ENCODE results near the gene LYZL4.

DNA sequence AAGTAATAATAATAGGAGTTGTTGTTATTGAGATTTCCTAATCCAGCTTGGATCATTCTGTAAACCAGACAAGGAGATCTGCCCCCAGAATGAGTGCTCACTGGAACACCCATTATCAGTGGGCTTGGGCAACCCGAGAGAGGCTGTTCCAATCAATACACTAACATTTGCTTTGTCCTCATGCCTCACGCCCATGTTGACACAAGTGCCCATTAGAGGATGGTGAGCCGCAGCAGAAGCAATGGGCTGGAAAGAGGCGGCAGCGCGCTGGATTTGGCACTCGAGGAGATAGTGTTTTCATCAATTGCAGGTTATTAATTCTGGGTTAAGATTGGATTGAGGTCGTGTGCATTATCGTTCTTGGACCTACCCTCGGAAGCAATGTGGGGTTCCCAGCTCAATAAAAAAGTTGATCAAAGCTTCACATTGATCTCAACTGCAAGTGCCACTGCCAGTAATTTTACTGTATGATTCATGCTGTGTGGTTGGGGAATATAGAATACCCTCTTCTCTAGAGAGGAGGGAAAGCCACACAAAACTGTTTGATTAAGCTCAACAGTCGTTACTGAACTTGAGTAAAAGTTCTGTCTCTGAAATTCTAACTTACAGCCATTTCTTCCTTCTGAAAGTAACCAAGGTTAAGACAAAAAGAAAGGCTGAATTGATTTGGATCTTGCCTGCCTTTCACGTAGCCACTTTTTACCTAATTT, 15.7 kb downstream of the LYZL4 start:
- TF ChIP-seq EZH2phosphoT487 (IDR thresholded peaks at IDR 0.05; ENCODE audit: insufficient read depth, low read depth): no peak
- TF ChIP-seq EZH2 (IDR thresholded peaks at IDR 0.05; ENCODE audit: insufficient read depth, poor library complexity, severe bottlenecking): no peak
